Transverse colon (tissue), 4 donors: ENCODE results near the gene RAB35. TPM values are rescaled to one million over a fixed set of nuclear protein-coding genes. Genes with fewer than 3 reads are reported as not detected.

ENCODE experiments used
- DNase-seq: peaks from one replicate; pipeline ENCODE4 v3.0.0-alpha.2; 2019
- H3K27ac ChIP-seq, 4 donors: fragments of 200-600 bp; sonication (generic); 2 replicates each; pipeline ENCODE4 v1.5.1; 2016 to 2018; ENCODE audit warnings: inconsistent platforms in 4 of 4
- H3K27me3 ChIP-seq: fragments of 200-600 bp; sonication (generic); 2 replicates; pipeline ENCODE4 v1.5.1; 2017; ENCODE audit warnings: inconsistent platforms
- H3K36me3 ChIP-seq, 4 donors: fragments of 200-600 bp; sonication (generic); 2 replicates each; pipeline ENCODE4 v1.5.1; 2017 to 2019; ENCODE audit warnings: inconsistent platforms in 4 of 4
- H3K4me1 ChIP-seq, 4 donors: fragments of 200-600 bp; sonication (generic); 2 replicates each; pipeline ENCODE4 v1.5.1; 2017 to 2020; ENCODE audit warnings: inconsistent platforms in 4 of 4
- H3K4me3 ChIP-seq, 4 donors: fragments of 200-600 bp; sonication (generic); 1 replicate in 1 of 4; 2 replicates in 3 of 4; pipeline versions ENCODE4 v1.5.1 to v1.6.1; 2017 to 2019; ENCODE audit warnings: inconsistent platforms in 4 of 4
- H3K9me3 ChIP-seq, 2 donors: fragments of 200-600 bp; sonication (generic); 2 replicates each; pipeline ENCODE4 v1.5.1; 2017 to 2019; ENCODE audit warnings: inconsistent platforms in 2 of 2
- EP300 ChIP-seq: sonication (generic); formaldehyde crosslinking; IDR thresholded peaks from one replicate; pipeline ENCODE4 v1.6.1; 2017; ENCODE audit warnings: antibody characterized with exemption, low read depth
- POLR2A ChIP-seq: fragments of 450-650 bp; IDR thresholded peaks from one replicate; pipeline ENCODE4 v1.6.1; 2016; ENCODE audit warnings: antibody characterized with exemption, mild to moderate bottlenecking, moderate library complexity
- POLR2AphosphoS5 ChIP-seq, 3 donors: sonication (generic); formaldehyde crosslinking; IDR thresholded peaks; one replicate each; pipeline ENCODE4 v1.6.1; 2016; ENCODE audit warnings: antibody characterized with exemption in 3 of 3
- WGBS, 2 donors: methylation state at CpG; one replicate each; pipeline ENCODE4 v1.1.5; 2018; ENCODE audit warnings: low coverage in 1 of 2; 5-methylcytosine and 5-hydroxymethylcytosine counted together
- in situ Hi-C, 4 donors: fragments of 200-750 bp; cut with MboI; loops; one replicate each; pipeline versions ENCODE4 v1.15.0 to v1.15.1; 2017; ENCODE audit warnings: low sequenced_read_pairs in 3 of 4, low pct_ligation_motif_present in 1 of 4, low pct_unique_long_range_greater_than_20kb in 1 of 4
- intact Hi-C: fragments of 100-400 bp; cut with DNase I; formaldehyde crosslinking; loops from one replicate; pipeline ENCODE4 v1.15.1; 2023; ENCODE audit warnings: low total_unique reads
- total RNA-seq, 4 donors: library from RNA; depleted of rRNA; stranded (reverse); fragments of >200 nt; gene quantifications; one replicate each; pipeline ENCODE4 v1.1.0, GENCODE V29; 2016
- TF ChIP-seq, protein P1 (sequence below), 5 experiments: fragments of 200-600 bp in 3 of 5; fragments of 450-650 bp in 2 of 5; sonication (generic) in 3 of 5; IDR thresholded peaks; 1 replicate in 2 of 5; 2 replicates in 3 of 5; pipeline ENCODE4 v1.5.1; 2016 to 2017; ENCODE audit warnings: antibody characterized with exemption in 5 of 5, inconsistent platforms in 3 of 5, mild to moderate bottlenecking in 2 of 5, moderate library complexity in 1 of 5

Gene RAB35
- total RNA-seq, 4 donors from 2014 or later = 16.9 to 26.2 (median 22.2) TPM

DNA sequence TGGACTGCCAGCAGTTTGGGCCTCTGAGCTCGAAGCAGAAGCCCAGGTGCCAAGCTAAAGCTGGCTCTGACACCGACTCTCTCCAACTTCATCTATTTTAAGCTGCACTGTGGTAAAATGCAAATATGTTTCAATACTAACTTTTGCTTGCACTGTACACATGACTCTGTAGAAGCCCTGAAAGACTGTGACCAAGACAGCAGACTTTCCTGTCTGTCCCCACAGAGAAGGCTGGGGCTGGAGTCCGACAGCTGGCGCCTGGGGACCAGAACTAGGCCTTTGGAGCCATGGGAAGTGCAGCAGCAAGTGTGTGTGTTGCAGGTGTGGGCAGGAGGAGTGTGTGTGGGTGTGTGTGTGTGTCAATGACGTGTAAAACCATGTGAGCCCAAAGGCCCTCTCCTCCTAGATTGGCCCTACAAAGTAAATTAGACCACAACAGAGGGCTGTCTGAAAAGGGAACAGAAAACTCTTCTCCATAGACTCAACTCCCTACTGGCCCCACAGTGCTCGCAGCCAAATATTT, 16.4 kb upstream of the RAB35 start:
- Histone ChIP-seq H3K9me3 (no peaks in the 10 kb centered on the region), H3K4me1 (no peaks in the 10 kb centered on the region), H3K36me3 (peaks cover 0 to 78% (median 40%) of the 10 kb centered on the region in 4 donors), H3K4me3 (no peak overlapping the region), H3K27ac (no peak overlapping the region), H3K27me3 (no peaks in the 10 kb centered on the region)
- in situ Hi-C loops (no loop called here), intact Hi-C loops (no loop called here)
- WGBS, 2 donors = 83% methylated on average over 6 of the region's 6 CpGs; no CpG with 5 or more reads in 1 of the 2 donors
- TF ChIP-seq POLR2A = no peak
- TF ChIP-seq, protein P1, sequence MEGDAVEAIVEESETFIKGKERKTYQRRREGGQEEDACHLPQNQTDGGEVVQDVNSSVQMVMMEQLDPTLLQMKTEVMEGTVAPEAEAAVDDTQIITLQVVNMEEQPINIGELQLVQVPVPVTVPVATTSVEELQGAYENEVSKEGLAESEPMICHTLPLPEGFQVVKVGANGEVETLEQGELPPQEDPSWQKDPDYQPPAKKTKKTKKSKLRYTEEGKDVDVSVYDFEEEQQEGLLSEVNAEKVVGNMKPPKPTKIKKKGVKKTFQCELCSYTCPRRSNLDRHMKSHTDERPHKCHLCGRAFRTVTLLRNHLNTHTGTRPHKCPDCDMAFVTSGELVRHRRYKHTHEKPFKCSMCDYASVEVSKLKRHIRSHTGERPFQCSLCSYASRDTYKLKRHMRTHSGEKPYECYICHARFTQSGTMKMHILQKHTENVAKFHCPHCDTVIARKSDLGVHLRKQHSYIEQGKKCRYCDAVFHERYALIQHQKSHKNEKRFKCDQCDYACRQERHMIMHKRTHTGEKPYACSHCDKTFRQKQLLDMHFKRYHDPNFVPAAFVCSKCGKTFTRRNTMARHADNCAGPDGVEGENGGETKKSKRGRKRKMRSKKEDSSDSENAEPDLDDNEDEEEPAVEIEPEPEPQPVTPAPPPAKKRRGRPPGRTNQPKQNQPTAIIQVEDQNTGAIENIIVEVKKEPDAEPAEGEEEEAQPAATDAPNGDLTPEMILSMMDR (IDR thresholded peaks at IDR 0.05) = no peak
- no peak for TF ChIP-seq POLR2AphosphoS5 (IDR thresholded peaks at IDR 0.05)
- TF ChIP-seq EP300 = no peak
- DNase-seq = peak; percentile 33

DNA sequence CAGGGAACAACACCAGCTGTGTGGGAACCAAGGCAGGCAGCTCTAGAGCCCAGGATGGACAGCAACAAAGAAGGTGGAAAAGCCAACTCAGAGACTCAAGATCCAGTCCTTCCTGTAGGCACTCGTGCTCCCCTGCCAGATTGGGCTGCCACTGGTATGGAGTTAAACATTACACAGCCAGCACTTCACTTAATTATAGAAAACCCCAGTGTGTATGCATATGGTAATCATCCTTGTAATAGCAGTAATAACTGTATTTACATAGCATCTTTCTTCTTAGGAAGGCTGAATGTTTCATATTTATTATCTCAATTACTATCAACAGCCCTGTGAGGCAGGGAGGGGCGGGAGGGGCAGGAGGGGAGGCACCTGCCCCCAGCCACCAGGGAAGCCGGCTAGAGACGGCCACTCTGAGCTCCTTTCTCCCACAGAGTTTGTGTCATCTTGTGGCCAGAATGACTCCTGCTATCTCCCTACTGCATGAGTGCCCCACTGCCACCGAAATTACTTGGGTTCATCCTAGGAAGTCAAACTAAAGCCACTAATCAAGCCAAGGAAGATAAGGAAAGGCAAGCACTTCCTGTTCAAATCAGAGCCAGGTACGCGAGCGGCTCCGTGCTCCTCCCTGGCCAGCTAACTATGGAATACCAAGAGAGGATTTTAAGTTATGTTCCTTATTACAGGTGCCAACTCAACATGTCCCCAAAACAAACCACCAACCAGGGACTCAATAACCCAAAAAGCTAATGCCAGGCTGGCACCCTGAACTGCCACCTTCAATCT, 15.7 kb upstream of the RAB35 start:
- no peak overlapping the region for H3K27ac ChIP-seq
- peaks cover 0 to 78% (median 42%) of the 10 kb centered on the region in 4 donors for H3K36me3 ChIP-seq
- 85 to 100% methylated on average over 1 to 9 of the region's 9 CpGs for WGBS, 2 donors

DNA sequence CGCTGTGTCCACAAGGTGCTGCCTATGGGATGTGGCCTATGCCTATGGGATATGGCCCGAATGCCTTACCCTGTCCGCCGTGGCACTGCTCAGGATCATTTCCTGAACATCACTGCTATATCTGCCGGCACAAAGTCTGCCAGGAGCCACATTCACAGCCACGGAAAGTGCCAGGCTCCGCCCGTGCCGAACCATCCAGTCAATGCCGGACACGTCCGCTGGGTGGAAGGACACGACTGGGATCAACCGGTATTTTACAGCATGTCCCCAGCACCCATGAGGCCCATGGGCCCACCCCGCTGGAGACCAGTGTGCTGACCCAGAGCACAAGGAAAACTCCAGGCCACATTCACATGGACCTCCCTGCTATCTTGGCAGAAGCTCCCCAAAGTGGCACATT, 14.6 kb upstream of the RAB35 start:
- no peak for TF ChIP-seq POLR2AphosphoS5 (IDR thresholded peaks at IDR 0.05)
- no peak for TF ChIP-seq EP300
- TF ChIP-seq, protein P1 (IDR thresholded peaks at IDR 0.05) = no peak
- TF ChIP-seq POLR2A = no peak
- in situ Hi-C loops = no loop called here
- H3K27me3 ChIP-seq = no peaks in the 10 kb centered on the region
- intact Hi-C loops = no loop called here
- H3K27ac ChIP-seq = no peak overlapping the region
- 95% methylated on average over 9 of the region's 15 CpGs; no CpG with 5 or more reads in 1 of the 2 donors for WGBS, 2 donors
- H3K36me3 ChIP-seq = peaks cover 0 to 70% (median 39%) of the 10 kb centered on the region in 4 donors
- no peak overlapping the region for H3K4me3 ChIP-seq
- DNase-seq = no peak
- no peaks in the 10 kb centered on the region for H3K4me1 ChIP-seq
- H3K9me3 ChIP-seq = no peaks in the 10 kb centered on the region

More for the DNA sequence above, 15.7 kb upstream of the RAB35 start:
- no peak for DNase-seq
- Histone ChIP-seq H3K4me1 (no peaks in the 10 kb centered on the region), H3K27me3 (no peaks in the 10 kb centered on the region), H3K9me3 (no peaks in the 10 kb centered on the region), H3K4me3 (no peak overlapping the region)
- intact Hi-C loops = no loop called here
- in situ Hi-C loops = no loop called here
- TF ChIP-seq, protein P1 (IDR thresholded peaks at IDR 0.05) = no peak
- TF ChIP-seq EP300 (no peak), POLR2AphosphoS5 (IDR thresholded peaks at IDR 0.05) (no peak), POLR2A (no peak)

DNA sequence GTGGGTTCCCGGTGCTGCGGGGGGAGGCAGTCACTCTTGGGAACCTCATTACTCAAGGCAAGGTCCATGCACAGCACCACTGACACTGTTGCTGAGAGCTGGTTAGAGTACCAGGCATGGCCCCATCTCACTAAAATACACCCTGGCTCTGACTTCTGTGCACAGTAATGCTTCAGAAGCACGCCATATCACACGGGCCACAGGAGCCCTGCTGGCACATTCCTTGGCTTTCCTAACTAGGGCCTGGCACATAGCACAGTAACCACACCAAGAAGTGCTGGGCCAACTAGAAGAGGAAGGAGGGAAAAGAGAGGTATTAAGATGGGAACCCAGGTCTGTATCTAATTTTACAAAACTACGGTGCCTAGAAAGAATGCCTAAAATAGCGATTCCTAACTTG, 13.5 kb upstream of the RAB35 start:
- no peaks in the 10 kb centered on the region for H3K9me3 ChIP-seq
- H3K4me3 ChIP-seq = no peak overlapping the region
- TF ChIP-seq EP300 = no peak
- TF ChIP-seq POLR2A = no peak
- TF ChIP-seq, protein P1 (IDR thresholded peaks at IDR 0.05) = no peak
- TF ChIP-seq POLR2AphosphoS5 (IDR thresholded peaks at IDR 0.05) = no peak
- no peaks in the 10 kb centered on the region for H3K27me3 ChIP-seq
- in situ Hi-C loops (no loop called here), intact Hi-C loops (no loop called here)
- peaks cover 0 to 60% (median 34%) of the 10 kb centered on the region in 4 donors for H3K36me3 ChIP-seq
- no peak for DNase-seq
- H3K4me1 ChIP-seq = no peaks in the 10 kb centered on the region
- WGBS, 2 donors = 91 to 94% methylated on average over 4 to 6 of the region's 6 CpGs
- H3K27ac ChIP-seq = no peak overlapping the region
